ENCODE data around the gene PLAAT5. TPM values are rescaled to one million over a fixed set of nuclear protein-coding genes. Genes with fewer than 3 reads are reported as not detected.

Gene PLAAT5
- total RNA-seq, 2 donors from 2014 or later = 0.86 to 3.2 TPM

DNA sequence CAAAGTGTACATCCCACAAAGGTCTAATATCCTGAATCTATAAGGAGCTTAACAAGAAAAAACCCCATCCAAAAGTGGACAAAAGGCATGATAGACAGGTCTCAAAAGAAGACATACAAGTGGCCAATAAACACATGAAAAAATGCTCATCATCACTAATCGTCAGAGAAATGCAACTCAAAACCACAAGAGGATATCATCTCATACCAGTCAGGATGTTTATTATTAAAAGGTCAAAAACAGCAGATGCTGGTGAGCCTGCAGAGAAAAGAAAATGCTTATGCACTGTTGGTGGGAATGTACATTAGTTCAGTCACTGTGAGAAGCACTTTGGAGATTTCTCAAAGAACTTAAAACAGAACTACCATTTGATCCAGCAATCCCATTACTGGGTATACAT, 27.6 kb upstream of the PLAAT5 start:
- DNase-seq (ENCODE audit: low spot score) = no peak
- intact Hi-C loops (cut with DNase I) = no loop called here

DNA sequence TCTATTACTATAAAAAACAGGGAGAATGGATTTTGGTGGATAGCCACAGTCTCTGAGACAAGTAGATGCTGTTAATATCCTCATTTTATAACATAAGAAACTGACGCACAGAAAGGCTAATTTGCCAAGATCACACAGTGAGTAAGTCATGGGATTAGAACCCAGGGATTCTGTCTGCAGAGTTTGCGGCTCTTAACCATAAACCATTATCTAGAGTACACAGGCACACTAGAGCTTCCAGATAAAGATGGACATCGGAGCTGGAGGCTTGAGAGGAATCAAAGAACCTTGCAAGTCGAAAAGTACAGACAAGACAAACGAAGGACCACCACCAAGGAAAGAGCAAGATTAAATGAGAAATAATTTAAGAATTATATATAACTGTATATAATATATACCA, 26.2 kb upstream of the PLAAT5 start:
- DNase-seq (ENCODE audit: low spot score) = no peak
- intact Hi-C loops (cut with DNase I) = no loop called here

DNA sequence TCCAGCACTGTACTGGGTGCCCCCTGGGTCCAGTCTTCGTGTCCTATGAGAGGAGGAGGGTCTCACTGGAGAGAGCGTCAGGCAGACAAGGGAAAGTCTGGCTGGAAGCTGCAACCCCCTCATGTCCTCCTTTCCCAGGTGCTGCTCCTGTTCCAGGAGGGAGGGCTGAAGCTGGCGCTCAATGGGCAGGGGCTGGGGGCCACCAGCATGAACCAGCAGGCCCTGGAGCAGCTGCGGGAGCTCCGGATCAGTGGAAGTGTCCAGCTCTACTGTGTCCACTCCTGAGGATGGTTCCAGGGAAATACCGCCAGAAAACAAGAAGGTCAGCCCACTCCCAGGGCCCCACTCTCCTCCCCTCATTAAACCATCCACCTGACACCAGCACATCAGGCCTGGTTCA, 25.1 kb upstream of the PLAAT5 start:
- DNase-seq (ENCODE audit: low spot score) = no peak
- intact Hi-C loops (cut with DNase I) = no loop called here

GRCh38 chr11:63512816-63513215, 21.8 kb upstream of the PLAAT5 start:
- no peak for DNase-seq (ENCODE audit: low spot score)
- intact Hi-C loops (cut with DNase I) = loop anchor here in 1 of 2 donors (5.0 kb wide), 1 partner anchor 1596 kb away; the partner anchor contains the start of gene RAB3IL1

GRCh38 chr11:63511048-63511748, 20.2 kb upstream of the PLAAT5 start:
- intact Hi-C loops (cut with DNase I) = loop anchor here in 1 of 2 donors (5.0 kb wide), 1 partner anchor 1594 kb away; the partner anchor contains the start of gene RAB3IL1
- no peak for DNase-seq (ENCODE audit: low spot score)

DNA sequence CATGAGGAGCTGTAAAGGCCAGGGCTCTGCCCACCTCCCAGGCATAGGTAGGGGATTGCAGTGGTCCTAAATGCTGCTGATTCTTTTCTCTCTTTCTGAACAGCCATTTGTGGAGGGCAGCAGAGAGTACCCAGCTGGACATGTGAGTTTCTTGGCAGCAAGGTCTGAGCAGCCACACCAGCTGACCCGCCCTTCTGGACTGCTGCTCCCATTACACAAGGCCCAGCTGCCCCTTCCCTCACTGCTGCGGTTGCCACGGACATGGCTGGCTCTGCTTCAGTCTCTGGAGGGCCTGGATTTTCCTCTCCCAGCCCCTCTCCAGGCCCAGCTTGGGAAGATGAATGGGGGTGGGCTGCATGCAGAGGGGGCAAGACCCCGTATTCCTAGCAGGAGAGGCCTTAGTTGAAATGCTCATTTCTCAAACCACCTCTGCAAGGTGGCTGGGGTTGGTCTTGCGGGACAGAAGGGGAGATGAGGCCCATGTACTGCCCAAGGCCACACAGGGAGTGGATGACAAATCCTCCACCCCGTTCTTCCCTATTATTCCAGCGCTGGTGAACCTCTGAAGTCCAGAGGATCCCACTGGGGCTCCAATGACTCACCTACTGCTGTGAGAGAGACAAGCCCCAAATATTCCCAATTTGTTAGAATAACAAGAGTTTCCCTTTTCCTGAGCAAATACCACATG, 19.5 kb upstream of the PLAAT5 start:
- no peak for DNase-seq (ENCODE audit: low spot score)

DNA sequence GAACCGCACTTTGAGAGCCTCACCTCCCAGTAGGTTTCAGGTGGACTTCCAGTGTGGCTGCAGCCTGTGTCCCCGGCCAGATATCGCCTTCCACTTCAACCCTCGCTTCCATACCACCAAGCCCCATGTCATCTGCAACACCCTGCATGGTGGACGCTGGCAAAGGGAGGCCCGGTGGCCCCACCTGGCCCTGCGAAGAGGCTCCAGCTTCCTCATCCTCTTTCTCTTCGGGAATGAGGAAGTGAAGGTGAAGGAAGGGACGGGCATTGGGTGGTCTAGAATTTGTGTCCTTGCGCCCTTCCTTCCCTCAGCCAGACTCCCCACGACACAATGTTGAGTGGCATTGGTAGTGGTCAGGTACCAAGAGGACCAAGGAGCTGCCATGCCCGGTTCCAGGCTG, 17.8 kb upstream of the PLAAT5 start:
- no peak for DNase-seq (ENCODE audit: low spot score)
- intact Hi-C loops (cut with DNase I) = no loop called here

More for the DNA sequence above, 19.5 kb upstream of the PLAAT5 start:
- intact Hi-C loops (cut with DNase I) = loop anchor here in 1 of 2 donors (5.0 kb wide), 1 partner anchor 1593 kb away; the partner anchor contains the start of gene RAB3IL1

GRCh38 chr11:63508009-63508408, 17.0 kb upstream of the PLAAT5 start:
- no peak for DNase-seq (ENCODE audit: low spot score)
- intact Hi-C loops (cut with DNase I) = no loop called here

DNA sequence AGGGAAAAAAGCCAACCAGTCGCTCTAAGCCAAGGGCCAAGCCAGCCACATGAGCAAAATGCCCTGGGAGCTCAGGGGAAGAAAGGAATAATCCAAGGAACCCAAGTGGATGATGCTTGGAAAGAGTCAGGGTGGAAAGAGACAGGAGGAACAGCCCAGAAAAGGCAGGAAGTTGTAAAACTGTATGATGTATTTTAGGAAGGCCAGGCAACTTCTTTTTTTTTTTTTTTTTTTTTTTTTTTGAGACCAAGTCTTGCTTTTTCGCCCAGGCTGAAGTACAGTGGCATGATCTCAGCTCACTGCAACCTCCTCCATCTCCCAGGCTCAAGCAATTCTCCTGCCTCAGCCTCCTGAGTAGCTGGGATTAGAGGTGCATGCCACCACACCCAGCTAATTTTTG, 16.5 kb upstream of the PLAAT5 start:
- DNase-seq (ENCODE audit: low spot score) = no peak
- intact Hi-C loops (cut with DNase I) = no loop called here

DNA sequence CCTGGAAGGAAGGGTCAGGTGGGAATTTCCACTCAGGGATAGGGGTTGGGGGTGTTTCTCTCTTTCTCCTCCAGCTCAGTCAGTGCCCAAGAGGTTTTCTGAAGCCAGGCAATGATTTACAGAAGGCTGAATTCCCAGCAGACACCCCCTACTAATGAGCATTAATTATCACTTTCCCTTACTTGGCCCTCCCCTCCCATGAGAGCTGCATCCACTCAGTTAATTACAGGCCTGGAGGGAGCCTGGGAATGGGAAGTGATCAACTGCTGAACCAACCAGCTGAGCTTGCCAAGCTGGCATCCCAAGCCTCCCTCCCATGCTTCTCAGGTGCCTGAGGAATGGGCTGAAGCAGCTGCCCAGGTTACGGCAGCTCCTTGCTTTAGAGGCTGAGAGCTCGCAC, 15.9 kb upstream of the PLAAT5 start:
- no peak for DNase-seq (ENCODE audit: low spot score)
- intact Hi-C loops (cut with DNase I) = no loop called here

GRCh38 chr11:63505857-63506528, 15.0 kb upstream of the PLAAT5 start, which contains the start of gene LGALS12:
Gene LGALS12 (plus strand): TSS chr11:63506084. CDS start chr11:63506459, 375 bp downstream.
- DNase-seq (ENCODE audit: low spot score) = no peak
- intact Hi-C loops (cut with DNase I) = no loop called here

DNA sequence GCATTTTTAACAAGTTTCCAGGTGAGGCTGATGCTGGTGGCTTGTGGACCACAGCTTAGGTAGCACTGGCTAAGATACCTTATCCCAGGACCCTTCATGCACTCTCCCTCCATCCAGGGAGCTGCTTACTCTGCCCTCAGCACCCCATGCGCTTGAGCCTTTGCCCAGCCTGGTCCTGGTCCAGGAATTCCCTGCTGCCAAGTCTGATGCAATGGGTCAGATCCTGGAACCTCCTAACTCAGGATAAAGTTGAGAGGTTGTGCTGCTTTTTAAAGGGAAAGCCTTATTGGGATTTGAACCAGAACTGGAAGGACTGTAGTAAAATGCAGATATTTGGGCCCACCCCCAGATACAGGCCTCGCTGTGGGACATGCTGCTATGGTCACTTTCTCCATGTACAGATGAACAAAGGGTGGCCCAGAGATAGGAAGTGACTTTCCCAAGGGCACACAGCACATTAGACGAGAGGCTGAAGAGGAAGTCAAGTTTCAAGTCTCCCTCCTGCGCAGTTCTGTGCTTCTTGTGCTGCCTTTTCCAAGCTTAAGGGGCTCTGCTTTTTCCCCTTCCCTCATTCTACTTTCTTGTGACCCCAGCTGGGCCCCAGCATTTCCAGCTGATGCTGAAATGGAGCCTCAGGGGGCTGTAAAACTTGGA, 14.1 kb upstream of the PLAAT5 start:
- no peak for DNase-seq (ENCODE audit: low spot score)
- intact Hi-C loops (cut with DNase I) = no loop called here

- DNase-seq (ENCODE audit: low spot score) = no peak
- intact Hi-C loops (cut with DNase I) = no loop called here
Measured at GRCh38 chr11:63504054-63504453, 13.1 kb upstream of the PLAAT5 start.

DNA sequence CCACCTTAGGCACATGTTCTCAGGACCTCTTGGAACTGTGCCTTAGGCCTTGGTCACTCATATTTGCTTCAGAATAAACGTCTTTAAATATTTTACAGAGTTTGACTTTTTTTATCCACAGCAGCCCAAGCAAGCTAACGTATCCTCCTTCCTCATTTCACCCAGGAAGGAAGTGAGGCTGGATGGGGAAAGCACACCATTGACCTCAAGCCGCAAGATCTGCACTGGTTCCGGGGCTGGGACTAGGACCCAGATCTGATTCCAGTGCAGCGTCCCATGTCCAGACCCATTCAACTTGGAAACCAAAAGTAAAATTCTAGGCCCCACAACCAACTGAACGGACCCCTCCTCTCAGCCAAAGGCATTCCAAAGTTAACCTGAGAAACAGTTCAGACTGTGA, 12.5 kb upstream of the PLAAT5 start:
- intact Hi-C loops (cut with DNase I) = no loop called here
- DNase-seq (ENCODE audit: low spot score) = no peak

DNA sequence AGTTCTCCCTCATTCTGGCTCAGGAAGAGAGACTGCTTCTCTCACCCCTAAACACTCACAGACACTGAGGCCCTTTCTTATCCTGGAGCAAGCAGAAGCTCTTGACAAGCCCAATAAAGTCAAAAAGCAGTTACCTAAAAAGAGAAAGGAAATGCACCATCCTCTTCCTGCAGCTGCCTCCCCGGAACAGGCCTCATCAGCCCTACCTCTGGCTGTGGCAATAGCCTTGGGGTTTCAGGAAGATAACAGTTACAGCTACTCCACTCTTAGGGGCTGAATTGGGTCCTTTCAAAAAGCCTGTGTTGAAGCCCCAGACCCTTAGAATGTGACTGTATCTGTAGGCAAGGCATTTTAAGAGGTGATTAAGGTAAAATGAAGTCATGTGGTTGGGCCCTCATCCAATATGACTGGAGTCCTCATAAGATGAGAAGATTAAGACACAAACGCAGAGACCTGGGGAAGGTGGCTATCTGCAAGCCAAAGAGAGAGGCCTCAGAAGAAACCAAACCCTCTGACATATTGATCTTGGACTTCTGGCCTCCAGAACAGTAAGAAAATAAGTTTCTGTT, 11.4 kb upstream of the PLAAT5 start:
- intact Hi-C loops (cut with DNase I) = no loop called here
- no peak for DNase-seq (ENCODE audit: low spot score)

GRCh38 chr11:63501236-63501635, 10.3 kb upstream of the PLAAT5 start:
- intact Hi-C loops (cut with DNase I) = no loop called here
- no peak for DNase-seq (ENCODE audit: low spot score)

DNA sequence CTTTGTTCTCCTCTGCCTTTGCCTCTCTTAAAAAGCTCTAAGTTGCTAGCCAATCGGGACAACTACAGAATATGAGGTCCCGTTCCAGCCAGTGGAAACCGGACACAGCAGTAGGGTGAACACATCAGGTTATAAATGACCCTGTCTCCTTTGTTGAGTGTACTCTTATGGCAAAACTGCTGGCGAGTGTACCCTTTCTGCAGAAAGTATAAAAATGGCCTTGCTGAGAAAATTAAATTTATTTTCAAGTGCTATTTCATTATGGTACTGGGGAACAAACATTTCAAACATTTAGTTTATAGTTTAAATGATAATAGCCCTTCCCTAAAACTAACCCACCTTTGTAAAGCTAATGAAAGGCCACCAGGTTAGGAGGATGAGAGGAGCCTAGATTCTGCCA, 8.9 kb upstream of the PLAAT5 start:
- intact Hi-C loops (cut with DNase I) = no loop called here
- no peak for DNase-seq (ENCODE audit: low spot score)

DNA sequence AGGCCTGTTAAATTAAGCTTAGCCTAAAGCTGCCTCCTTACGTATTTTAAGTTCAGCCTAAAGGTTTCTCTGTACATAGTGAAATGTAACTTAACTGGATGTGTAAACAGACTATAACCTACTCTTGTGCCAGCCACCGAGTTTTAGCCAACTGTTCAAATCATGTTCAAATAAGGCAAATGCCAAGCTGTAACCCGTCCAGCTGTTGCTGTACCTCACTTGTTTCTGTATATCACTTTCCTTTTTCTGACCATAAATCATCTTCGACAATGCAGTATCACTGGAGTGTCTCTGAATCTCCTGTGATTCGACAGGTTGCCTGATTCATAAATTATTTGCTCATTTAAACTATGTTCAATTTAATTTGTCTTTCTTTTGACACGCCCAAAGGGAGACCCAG, 4.0 kb upstream of the PLAAT5 start:
- intact Hi-C loops (cut with DNase I) = loop anchor here in 1 of 2 donors (5.0 kb wide), 1 partner anchor 137 kb away; no protein-coding TSS in a partner anchor
- DNase-seq (ENCODE audit: low spot score) = no peak

- intact Hi-C loops (cut with DNase I) = loop anchor here in 1 of 2 donors (5.0 kb wide), 1 partner anchor 139 kb away; no protein-coding TSS in a partner anchor
- no peak for DNase-seq (ENCODE audit: low spot score)
Measured at GRCh38 chr11:63493127-63493526, 2.2 kb upstream of the PLAAT5 start.
